Superior temporal gyrus (tissue), 1 donor: ENCODE data around the gene METTL18.
"Not testable (repeated sequence)": the region's sequence is repeated elsewhere in the genome, so short reads cannot be mapped to it uniquely, and the experiment has no call there.

Experiments used
- DNase-seq: peaks from one replicate; pipeline ENCODE4 v3.0.0-alpha.2; 2016; ENCODE audit errors: extremely low spot score

Gene METTL18

DNA sequence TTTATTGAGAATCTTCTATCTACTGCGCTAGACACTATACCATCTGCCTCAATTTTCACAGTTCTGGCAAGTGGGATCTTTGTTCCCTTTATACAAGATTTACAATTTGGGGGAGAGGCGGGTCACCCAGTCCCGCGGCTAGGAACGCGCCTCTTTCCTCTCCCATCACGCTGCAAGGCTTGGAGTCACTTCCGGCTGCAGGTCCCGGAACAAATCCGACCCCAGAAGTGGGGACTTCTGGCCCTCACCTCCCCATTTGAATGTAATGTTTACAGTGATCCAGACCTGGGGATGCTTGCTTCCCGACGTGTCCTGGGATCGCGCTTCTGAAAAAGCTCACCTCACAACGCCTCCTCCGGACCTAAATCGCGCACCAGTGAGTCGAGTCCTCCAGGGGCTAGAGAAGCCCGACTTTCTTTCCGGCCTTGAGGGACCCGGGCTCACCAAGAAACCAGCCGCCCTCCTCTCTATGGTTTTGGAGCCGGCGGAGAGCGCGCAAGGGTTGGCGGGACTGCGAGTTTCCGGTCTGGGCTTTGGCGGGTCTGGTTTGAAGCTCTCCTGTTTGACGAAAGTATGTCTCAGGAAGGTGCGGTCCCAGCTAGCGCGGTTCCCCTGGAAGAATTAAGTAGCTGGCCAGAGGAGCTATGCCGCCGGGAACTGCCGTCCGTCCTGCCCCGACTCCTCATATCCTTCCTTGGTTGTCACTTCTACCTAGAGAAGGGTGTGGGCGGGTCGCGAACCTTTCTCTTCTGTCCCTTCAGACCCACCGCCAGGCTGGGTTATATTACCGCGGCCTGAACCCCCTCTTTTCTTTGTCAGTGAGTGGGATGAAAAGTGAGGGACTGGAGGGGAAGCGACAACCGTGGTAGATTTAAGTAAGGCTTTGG is at the start of gene METTL18:
TSS of gene METTL18 (minus strand) at position 378 of the 887 bp plus-strand sequence. CDS start 1,212 bp downstream, outside the sequence.
- peak; percentile 97 for DNase-seq

DNA sequence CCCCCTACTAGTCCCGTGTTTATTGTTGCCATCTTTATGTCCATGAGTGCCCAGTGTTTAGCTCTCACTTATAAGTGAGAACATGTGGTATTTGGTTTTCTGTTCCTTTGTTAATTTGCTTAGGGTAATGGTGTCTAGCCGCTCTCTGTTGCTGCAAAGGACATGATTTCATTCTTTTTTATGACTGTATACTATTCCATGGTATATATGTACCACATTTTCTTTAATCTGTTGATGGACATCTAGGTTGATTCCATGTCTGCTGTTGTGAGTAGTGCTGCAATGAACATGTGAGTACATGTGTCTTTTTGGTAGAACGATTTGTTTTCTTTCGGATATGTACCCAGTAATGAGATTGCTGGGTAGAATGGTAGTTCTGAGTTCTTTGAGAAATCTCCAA is 44.2 kb upstream of the METTL18 start:
- DNase-seq, result no peak

DNA sequence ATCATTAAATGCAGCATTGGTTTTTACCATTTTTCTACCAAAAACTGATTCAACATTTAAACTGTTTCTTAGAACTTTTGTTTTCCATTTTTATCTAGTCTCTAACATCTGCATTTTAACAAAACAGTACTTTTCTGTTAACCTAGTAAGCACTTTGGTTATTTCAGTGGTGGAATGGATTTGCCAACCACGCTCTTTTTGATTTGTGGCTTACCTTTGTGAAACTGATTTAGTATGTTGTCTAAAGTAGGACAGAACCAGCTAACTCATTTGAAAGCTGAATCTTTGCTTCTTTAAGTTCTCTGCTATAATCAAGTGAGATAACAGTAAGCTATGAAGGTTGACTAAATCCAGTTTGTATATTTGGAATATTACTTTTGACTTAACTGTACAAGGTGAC is 41.5 kb upstream of the METTL18 start:
- no peak for DNase-seq

DNA sequence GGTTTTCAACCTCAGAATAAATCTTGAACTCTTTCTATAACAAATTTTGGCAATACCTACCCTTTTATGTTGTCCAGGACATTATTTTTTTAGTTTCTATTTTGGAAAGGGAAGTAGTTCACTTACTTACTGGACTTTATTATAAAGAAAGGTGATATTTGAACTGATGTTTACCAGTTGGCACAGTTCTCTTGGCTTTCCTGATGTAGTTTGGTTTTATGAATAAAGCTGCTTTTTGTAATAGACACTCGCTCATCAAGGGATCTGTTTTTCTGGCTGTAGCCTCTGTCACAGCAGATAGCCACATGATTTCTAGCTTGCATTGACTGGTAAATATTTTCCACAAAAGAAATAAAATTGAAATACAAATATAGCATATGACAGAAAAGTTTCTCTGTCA is 40.9 kb upstream of the METTL18 start:
- DNase-seq, result no peak

DNA sequence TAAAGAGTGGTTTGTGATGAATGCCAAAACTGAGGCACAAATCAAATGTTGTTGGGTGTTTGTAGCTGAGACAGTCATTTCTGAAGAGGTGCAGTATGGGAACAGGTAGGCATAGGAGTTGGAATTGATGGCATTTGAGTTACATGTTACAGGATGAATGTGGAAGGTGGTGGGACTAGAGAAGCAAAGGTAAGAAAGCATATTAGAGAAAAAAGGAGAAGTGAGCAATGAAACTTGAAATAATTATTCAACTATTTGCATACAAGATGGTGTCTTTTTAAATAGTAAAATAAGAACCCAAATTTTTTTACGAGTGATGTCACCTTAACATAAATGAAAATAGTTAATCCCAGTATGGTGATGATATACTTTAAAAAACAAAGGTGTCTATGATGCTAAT is 40.2 kb upstream of the METTL18 start:
- DNase-seq, result no peak

DNA sequence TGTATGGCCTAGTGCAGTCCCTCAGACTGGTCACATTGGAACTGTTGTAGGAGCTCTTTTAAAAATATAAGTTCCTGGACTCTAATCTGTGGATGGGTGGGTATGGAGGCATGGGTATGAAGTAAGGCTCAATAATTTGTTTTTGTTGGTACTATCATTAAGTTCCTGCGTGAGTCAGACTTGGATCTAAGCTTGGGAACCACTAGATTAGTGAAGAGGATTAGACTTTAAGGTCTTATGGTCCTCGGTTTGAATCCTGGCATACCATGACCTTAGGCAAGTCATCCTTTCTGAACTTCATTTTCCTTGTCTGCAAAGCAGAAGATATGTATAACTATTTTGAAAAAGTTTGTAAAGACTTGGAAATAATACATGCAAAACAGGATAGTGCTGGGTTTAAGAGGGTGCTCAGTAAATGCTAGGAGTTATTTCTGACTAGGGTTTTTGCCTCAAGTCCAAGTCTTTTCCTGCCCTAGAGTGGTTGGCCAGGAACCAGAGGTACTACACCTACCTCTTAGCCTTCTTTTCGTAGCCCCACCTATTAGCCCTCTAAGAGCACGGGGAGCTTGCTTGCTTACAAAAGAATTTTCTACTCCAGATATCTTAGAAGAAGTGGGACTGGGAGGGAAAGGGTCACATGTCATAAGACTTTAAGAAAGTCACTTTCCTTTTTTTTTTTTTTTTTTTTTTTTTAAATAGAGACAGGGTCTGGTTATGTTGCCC is 38.6 kb upstream of the METTL18 start:
- no peak for DNase-seq

DNA sequence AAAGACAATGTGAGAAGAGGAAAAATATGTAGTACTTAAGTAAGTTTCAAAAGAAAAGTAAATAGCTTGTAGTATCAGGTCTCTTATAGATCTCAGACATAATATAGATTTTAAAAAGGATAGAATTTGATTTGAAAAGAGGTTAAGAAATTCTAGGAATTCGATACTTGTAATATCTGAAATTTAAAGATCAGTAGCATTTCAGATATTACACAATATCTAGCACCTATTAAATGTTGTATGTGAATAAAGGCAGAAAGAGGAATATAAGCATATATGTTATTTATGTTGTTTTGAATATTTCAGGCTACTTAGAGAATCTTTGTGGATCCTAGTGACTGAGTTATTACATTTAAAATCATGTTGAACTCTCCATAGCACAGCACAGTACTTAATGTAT is 35.0 kb upstream of the METTL18 start:
- no peak for DNase-seq

DNA sequence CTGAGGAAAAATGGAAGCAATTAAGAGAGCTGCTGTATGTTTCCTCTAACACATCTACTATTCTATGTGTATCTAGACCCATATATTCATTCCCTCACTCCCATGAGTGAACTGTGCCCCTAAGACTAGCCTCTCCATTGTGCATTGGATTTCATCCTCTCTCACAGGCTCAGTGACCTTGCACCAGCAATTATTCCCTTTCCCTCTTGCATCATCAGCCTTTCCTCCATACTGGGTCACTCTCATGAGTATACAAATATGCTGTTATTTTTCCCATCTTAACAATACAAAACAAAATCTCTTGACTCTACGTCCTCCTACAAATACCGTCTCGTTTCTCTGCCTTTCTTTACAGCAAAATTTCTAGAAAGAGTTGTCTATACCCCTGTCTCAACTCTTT is 29.4 kb upstream of the METTL18 start:
- no peak for DNase-seq

DNA sequence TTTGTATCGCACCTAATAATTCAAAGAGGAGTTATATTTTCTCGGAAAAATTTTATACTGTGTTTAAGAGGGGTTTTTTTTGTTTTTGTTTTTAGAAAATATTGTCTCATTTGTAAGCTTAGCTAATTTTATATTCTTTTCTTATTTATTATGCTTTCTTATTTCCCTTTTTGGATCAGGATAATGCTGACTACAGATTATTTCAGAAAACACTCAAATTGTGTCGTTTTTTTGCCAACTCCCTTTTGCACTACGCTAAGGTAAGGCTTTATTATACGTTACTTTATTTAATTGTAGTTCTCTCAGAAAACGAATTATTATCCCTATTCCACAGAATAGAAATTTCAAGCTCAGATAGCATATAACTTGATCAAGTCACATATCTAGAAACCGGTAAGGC is 26.8 kb upstream of the METTL18 start:
- no peak for DNase-seq

DNA sequence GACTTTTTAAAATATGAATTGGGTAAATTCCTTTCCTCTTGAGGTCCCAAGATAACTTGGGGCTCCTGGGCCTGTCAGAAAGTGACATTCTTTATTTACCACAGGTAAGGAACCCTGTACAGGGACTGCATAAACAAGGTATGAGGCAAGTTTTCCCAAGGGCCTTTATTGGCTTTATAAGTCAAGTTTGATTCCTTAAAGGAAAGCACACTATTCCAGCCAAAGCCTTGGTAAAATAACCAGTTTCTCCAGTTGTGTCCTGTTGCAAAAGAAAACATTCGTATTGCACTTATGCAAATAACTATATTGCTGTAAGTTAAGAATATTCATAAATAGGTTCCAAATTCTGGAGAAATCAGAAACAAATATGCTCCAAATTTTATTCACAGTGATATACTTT is 21.9 kb upstream of the METTL18 start:
- DNase-seq, result no peak

DNA sequence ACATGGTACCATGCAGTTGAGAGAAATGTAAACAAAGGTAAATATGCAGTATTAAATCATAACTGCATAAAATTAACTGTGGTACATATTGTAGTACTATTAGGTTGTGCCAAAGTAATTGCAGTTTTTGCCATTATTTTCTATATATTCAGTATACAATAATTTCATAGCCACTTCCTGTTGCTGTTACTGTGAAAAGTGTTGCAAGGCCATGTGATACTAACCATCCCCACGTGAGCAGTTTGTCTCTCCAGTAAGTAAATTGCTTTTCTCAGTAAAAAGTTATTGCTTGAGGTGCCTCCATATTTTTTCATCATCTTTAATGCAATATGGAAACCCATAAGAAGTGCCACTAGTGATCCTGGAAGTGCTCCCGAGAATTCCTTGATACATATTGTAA is 19.6 kb upstream of the METTL18 start:
- no peak for DNase-seq

DNA sequence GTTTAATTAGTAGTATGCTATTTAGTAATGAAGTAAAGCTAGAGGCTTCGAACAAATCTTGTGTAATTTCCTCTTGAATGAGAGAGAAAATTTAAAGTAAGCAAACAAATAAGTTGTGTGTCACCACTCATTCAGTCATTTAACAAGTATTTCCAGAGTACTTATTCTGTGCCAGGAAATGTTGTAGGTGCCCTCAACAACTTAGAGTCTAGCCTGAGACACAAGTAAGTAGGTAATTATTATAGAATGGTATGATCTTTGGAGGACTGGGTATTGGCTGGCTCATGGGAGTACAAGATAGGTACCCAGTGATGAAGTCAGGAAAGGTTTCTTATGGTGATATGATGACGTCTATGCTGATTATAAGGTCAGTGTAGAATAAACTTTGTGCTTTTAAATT is 17.4 kb upstream of the METTL18 start:
- DNase-seq, result no peak

DNA sequence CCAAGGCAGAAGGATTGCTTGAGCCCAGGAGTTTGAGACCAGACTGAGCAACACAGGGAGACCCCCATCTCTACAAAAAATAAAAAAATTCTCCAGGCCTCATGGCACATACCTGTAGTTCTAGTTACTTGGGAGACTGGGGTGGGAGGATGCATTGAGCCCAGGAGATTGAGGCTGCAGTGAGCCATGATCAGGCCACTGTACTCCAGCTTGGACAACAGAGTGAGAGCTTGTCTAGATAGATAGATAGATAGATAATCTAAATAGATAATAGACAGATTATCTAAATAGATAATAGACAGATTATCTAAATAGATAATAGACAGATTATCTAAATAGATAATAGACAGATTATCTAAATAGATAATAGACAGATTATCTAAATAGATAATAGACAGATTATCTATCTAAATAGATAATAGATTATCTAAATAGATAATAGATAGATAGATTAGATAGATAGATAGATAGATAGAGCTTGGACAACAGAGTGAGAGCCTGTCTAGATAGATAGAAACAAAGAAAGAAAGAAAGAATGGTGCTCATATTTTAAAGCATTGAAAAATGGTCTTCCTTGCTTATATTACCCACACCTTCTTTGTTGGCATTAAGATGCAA is 16.8 kb upstream of the METTL18 start:
- DNase-seq, result not testable (repeated sequence)

DNA sequence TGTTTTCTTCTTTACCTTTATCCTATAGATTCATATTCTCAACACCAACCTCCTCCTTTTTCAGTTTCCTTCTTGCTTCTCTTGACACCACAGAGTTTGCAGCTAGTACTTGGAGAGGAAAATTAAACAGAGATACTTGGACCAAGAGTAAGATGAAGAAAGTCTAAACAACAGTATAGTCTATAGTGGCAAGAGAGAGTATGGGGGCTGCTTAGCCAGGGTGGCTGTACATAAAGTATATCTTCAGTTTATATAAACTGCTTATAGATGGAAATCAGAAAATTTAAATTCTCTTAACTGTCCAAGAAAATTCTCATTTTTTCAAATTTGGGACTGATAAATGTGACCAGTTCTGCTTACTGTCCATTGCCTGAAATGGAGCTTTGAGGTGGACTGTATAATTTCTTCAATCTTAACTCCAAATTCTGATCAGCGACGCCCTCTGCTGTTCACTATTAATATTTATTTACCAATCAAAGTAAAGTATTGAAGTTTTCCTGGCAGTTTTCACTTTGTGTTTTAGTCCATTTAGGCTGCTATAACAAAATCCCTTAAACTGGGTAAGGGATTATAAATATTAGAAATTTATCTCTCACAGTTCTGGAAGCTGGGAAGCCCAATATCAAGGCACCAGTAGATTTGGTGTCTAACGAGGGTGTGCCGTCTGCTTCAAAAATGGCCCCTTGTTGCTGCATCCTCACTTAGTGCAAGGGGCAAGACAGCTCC is 14.8 kb upstream of the METTL18 start:
- DNase-seq, result peak; percentile 78

DNA sequence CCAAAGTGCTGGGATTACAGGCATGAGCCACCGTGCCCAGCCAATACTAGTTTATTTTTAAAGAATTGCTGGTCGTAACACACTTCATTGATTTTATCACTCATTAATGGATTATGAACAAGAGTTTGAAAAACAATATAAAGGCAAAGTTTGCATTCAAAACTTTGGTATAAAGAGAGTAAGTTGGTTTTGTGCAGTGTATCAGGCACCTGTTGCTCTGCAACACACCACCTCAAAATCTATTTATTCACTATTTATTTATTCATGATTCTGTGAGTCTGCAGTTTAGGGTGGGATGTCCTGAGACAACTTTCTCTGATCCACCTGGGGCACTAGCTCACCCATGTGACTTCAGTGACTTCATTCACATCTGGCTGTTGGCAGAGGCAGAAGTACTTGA is 10.2 kb upstream of the METTL18 start:
- DNase-seq, result no peak

DNA sequence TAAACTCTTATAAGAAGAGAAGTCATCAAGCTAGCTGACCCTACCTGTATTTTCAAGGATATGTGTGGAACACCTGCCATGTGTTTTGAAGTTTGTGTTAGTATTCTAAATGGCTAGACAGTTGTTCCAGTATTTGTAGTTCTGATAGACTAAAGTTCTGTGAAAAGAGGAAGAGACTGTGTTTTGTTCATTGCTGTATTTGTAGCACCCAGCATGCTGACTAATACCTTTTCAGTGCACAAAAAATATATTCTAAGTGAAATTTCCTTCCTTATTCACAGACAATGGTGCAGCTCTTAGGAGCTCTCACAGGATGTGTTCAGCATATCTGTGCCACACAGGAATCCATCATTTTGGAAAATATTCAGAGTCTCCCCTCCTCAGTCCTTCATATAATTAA is 8.2 kb upstream of the METTL18 start:
- no peak for DNase-seq

DNA sequence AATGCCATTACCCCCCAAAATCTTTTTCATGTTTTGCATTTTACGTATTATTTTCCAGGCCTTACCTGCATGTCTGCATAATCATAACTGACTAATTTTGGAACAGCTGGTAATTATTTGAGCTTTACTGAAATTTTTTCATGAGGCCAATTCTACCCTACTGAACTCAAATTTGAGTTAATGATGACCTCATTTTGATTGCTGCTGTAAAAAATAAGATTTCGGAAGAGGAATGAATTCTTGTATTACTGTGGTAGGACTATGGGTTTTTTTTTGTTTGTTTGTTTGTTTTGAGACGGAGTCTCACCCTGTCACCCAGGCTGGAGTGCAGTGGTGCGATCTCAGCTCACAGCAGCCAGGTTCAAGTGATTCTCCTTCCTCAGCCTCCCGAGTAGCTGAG is 2.6 kb upstream of the METTL18 start:
- DNase-seq, result no peak

DNA sequence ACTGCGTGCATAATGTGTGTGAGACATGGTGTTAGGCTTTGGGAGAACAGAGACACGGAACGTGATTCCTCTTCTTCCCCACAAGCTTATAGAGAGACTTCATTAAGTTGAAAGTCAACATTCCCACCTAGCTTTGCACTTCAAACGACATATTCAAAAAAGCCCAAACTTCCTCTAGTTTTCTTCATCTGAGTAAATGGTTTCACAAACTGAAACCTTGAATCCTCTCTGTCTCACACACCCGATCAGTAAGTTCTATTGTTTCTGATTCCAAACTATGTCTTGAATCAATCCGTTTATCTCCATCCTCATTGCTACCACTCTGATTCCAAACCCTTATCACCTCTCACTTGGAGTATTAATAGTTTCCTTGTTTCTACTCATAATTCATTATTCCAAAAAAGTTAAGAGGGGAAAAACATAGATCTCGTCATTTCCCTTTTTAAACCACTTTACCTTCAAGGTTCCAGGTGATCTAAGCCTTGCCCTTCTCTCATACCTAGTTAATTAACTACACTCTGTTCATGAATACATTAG is 1.6 kb upstream of the METTL18 start:
- DNase-seq, result no peak

DNA sequence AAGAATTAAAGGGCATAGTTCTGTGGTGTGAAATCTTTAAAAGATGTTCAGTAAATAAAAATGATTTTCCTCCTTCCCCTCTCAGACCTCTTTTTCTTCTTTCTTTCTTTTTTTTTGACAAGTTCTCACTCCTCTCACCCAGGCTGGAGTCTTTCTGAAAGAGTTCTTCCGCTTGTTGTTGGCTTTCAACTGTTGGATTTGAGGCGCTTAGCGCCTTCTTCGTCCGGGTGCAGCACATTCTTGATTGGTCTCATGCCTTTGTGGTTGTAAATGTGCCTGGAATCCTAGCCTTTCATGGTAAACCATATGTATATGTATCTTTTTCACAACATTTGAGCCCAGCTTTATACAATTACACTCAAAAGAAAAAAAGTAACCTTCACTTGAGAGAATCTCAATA is 980 bp upstream of the METTL18 start:
- no peak for DNase-seq

DNA sequence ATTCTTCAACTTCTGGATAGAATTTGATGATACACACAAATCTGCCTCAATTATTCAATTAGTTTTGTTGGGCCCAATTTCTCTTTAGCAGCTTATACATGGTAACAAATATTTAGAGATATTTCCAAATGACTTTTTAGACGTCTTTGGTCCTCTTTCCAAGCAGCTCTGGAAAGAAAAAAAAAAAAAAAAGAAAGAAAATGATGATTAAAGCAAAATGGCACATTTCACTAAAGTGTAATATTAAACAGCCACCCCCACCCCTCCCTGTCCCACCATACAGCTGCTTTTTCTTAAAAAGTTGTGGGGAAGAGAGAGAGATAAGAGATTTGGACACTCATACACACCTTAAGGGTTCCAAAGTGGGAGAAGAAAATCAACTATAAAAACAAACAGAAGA is 977 bp downstream of the METTL18 start:
- DNase-seq, result no peak

DNA sequence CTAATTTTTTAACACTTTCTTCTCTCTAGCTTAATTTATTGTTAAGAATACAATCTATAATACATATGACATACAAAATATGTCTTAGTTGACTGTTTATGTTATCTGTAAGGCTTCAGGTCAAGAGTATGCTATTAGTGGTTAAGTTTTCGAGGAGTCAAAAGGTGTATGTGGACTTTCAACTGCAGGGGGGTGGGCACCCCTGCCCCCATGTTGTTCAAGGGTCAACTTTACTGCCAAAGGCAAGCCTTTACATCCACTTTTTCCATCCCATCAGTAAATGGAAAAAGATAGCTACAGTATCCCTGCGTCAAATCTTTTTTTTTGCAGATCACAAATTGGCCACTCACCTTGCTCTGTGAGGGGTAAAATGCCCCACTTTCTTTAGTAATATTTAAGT is 6.3 kb downstream of the METTL18 start:
- DNase-seq, result no peak

DNA sequence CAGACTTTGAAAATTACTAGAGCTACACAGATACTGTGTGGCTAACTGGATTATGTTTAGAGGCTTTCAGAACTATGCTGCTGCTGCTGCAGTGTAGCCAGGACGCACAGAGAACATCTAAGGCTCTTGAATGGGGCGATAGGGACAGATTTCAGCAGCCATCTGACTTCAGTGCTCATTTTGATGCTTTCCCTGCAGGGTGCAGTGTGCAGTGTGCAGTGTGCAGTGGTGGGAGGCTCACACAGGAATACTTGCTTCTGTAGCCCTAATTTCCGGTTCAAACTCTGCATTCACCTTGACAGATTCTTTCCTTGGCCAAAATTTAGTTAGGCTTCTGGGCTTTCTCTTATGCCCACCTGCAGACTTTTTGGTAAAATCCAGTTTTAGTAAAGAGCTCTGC is 7.7 kb downstream of the METTL18 start:
- no peak for DNase-seq
